ENCODE measurements around the gene ESPNL.

The ESPNL gene

GRCh38 chr2:238098901-238099713 lies 1.0 kb upstream of the ESPNL start:
- no peak for DNase-seq

GRCh38 chr2:238099714-238100048 lies 459 bp upstream of the ESPNL start:
- DNase-seq = no peak

GRCh38 chr2:238100821-238101771 lies 956 bp downstream of the ESPNL start:
- DNase-seq = no peak

- no peak for DNase-seq
Observed at GRCh38 chr2:238101891-238102841, 2.0 kb downstream of the ESPNL start.

GRCh38 chr2:238102865-238103264 lies 2.7 kb downstream of the ESPNL start:
- no peak for DNase-seq

GRCh38 chr2:238103465-238104225 lies 3.5 kb downstream of the ESPNL start:
- DNase-seq = no peak

- DNase-seq = no peak
Observed at GRCh38 chr2:238104226-238104690, 4.1 kb downstream of the ESPNL start.

GRCh38 chr2:238104691-238105371 lies 4.7 kb downstream of the ESPNL start:
- no peak for DNase-seq

- DNase-seq = no peak
Observed at GRCh38 chr2:238105506-238106338, 5.6 kb downstream of the ESPNL start.

- DNase-seq = no peak
Observed at GRCh38 chr2:238106339-238106697, 6.2 kb downstream of the ESPNL start.

GRCh38 chr2:238106698-238107524 lies 6.8 kb downstream of the ESPNL start:
- DNase-seq = no peak

GRCh38 chr2:238107525-238108422 lies 7.6 kb downstream of the ESPNL start:
- DNase-seq = no peak

- DNase-seq = no peak
Observed at GRCh38 chr2:238108423-238109183, 8.5 kb downstream of the ESPNL start.

- DNase-seq = no peak
Observed at GRCh38 chr2:238113611-238114010, 13.5 kb downstream of the ESPNL start.

GRCh38 chr2:238114331-238114841 lies 14.2 kb downstream of the ESPNL start:
- DNase-seq = no peak

GRCh38 chr2:238114851-238115660 lies 14.9 kb downstream of the ESPNL start:
- DNase-seq = no peak
